ENCODE results near the gene EYA2. TPM values are rescaled to one million over a fixed set of nuclear protein-coding genes. Genes with fewer than 3 reads are reported as not detected.

EYA2 gene
- total and polyA plus RNA-seq, 2 of the 4 experiments (the other 2 are of a cell fraction): 2.3 to 5.4 TPM

DNA sequence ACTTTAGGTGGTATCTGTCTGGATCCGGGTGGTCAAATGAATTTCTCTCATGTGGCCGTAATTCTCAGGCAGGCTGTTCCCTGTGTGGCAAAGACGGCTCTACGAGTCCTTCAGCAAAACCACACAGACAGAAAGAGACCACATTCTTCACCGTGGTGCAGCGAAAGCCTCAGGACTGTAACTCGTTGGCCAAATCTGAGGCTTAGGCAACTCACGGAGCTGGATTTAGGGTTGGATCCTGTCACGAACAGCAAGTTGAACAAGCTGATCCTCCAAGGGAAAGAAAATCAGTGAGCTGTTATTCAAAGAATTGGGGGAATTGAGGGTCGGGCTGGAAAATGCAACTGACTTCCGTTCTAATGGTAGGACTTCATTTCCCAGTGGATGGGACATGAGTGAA, 294.4 kb downstream of the EYA2 start:
- ChIA-PET CTCF (no interaction called here), POLR2A (ENCODE audit: unreplicated experiment) (no interaction called here)
- WGBS, 2 experiments (ENCODE audit: extremely low coverage in 2 of 2, insufficient read length in 1 of 2): 95% methylated on average over 9 of the region's 11 CpGs; no CpG with 5 or more reads in 1 of the 2 experiments
- H3K79me1 ChIP-seq (ENCODE audit: low read depth in 1 of 2, low read length in 2 of 2): no peaks in the 10 kb centered on the region
- H2BK120ac ChIP-seq (ENCODE audit: low read depth, low read length): no peak overlapping the region
- intact Hi-C loops (cut with micrococcal nuclease) (no loop called here), in situ Hi-C loops (cut with MboI; ENCODE audit: low sequenced_read_pairs) (no loop called here), dilution Hi-C loops (cut with HindIII; ENCODE audit: low sequenced_read_pairs, unreplicated experiment) (no loop called here)
- TF ChIP-seq RAD21 (IDR thresholded peaks at IDR 0.05; ENCODE audit: low read length): no peak
- no peak for TF ChIP-seq RFX5 (IDR thresholded peaks at IDR 0.05; ENCODE audit: low read depth, low read length)
- no peak for TF ChIP-seq BHLHE40 (IDR thresholded peaks at IDR 0.05; ENCODE audit: low read depth, low read length)
- TF ChIP-seq, protein P1, sequence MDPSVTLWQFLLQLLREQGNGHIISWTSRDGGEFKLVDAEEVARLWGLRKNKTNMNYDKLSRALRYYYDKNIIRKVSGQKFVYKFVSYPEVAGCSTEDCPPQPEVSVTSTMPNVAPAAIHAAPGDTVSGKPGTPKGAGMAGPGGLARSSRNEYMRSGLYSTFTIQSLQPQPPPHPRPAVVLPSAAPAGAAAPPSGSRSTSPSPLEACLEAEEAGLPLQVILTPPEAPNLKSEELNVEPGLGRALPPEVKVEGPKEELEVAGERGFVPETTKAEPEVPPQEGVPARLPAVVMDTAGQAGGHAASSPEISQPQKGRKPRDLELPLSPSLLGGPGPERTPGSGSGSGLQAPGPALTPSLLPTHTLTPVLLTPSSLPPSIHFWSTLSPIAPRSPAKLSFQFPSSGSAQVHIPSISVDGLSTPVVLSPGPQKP (IDR thresholded peaks at IDR 0.05; ENCODE audit: borderline replicate concordance, low read depth, low read length): no peak
- TF ChIP-seq MAZ (IDR thresholded peaks at IDR 0.05; ENCODE audit: borderline replicate concordance, low read depth, low read length): no peak
- no peak for TF ChIP-seq RCOR1 (IDR thresholded peaks at IDR 0.05; ENCODE audit: insufficient replicate concordance, low read length)
- no peak for TF ChIP-seq SMC3 (IDR thresholded peaks at IDR 0.05; ENCODE audit: low read depth, low read length)
- TF ChIP-seq FOS (IDR thresholded peaks at IDR 0.05; ENCODE audit: low read depth, low read length): no peak
- no peak for TF ChIP-seq MAFK (IDR thresholded peaks at IDR 0.05; ENCODE audit: low read depth, low read length)
- no peak overlapping the region for H3K56ac ChIP-seq (ENCODE audit: extremely low read depth, insufficient read depth, low read length)
- H3K9ac ChIP-seq (ENCODE audit: low read depth, low read length): no peak overlapping the region
- no peak overlapping the region for H2AK9ac ChIP-seq (replicated peaks; ENCODE audit: low read depth, low read length, poor library complexity)
- ATAC-seq (ENCODE audit: low read depth) (no peak), DNase-seq (no peak)
- H2BK15ac ChIP-seq (ENCODE audit: low read depth, low read length): no peak overlapping the region
- H3K27ac ChIP-seq (ENCODE audit: insufficient read depth, low read length): no peak overlapping the region
- H2BK20ac ChIP-seq (ENCODE audit: low read depth, low read length): no peak overlapping the region
- no peak overlapping the region for H4K5ac ChIP-seq (ENCODE audit: low read depth, low read length)
- no peak overlapping the region for H2AK5ac ChIP-seq (ENCODE audit: low read depth, low read length)
- H2AFZ ChIP-seq (replicated peaks; ENCODE audit: low read length, poor library complexity): no peak overlapping the region
- H2BK5ac ChIP-seq (ENCODE audit: low read depth, low read length, poor library complexity, severe bottlenecking): no peak overlapping the region
- H3K4me3 ChIP-seq (ENCODE audit: insufficient read depth, low read depth, low read length): no peak overlapping the region
- H3K4me2 ChIP-seq (ENCODE audit: low read depth, low read length): no peak overlapping the region
- no peaks in the 10 kb centered on the region for H3K4me1 ChIP-seq (ENCODE audit: control insufficient read depth, insufficient read depth, low read length)
- H3K4ac ChIP-seq (ENCODE audit: low read depth, low read length): no peak overlapping the region
- no peaks in the 10 kb centered on the region for H3K9me3 ChIP-seq (ENCODE audit: control insufficient read depth, insufficient read depth, low read length)
- H3K18ac ChIP-seq (ENCODE audit: low read depth, low read length): no peak overlapping the region
- H3K27me3 ChIP-seq (ENCODE audit: control insufficient read depth, insufficient read depth, low read length): no peaks in the 10 kb centered on the region
- no peak overlapping the region for H4K8ac ChIP-seq (ENCODE audit: low read depth in 2 of 2, low read length in 2 of 2)
- H4K91ac ChIP-seq (ENCODE audit: insufficient read depth, low read depth, low read length): no peak overlapping the region
- no peak overlapping the region for H3K23ac ChIP-seq (ENCODE audit: low read depth, low read length)
- no peaks in the 10 kb centered on the region for H3K9me1 ChIP-seq (ENCODE audit: insufficient read depth, low read length)
- H4K20me1 ChIP-seq (ENCODE audit: insufficient read depth, low read length): no peaks in the 10 kb centered on the region
- no peak overlapping the region for H3K14ac ChIP-seq (replicated peaks; ENCODE audit: low read depth, low read length)
- peaks cover 2% of the 10 kb centered on the region; the same call in 1 of the 2 replicates for H3K36me3 ChIP-seq (ENCODE audit: control insufficient read depth, insufficient read depth, low read length)
- BruUV-seq (replicated peaks): no TSS peak

Measured in IMR-90 (cell line).